WI38 (cell line): ENCODE data around the gene MRPL23.

Source experiments
- H3K4me3 ChIP-seq: 2 replicates; pipeline ENCODE4 v1.5.1; 2011; ENCODE audit warnings: low read depth, mild to moderate bottlenecking, control low read depth, low read length
- TF ChIP-seq, protein P1 (sequence below): IDR thresholded peaks from 2 replicates; pipeline ENCODE4 v1.5.1; 2012; ENCODE audit warnings: low read depth, mild to moderate bottlenecking, control low read depth, low read length

Gene MRPL23

DNA sequence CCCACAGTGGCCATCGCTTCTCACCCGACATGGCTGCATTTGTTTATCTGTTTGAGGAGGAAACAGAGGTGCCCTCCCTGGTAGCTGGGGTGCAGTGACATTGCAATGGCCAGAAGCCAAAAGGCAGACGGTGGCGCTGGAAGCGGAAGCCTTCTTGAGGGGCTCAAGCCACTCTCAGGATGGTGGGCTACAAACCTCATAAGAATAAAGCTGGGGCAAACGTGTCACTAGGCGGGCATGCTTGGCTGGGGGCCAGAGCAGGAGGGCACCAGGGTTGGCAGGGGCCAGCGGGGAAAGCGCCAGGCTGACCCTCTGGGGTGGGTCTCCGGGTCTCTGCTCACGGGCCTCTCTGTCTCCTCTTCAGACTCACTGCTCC is 15.0 kb upstream of the MRPL23 start:
- no peak overlapping the region for H3K4me3 ChIP-seq
- TF ChIP-seq, protein P1, sequence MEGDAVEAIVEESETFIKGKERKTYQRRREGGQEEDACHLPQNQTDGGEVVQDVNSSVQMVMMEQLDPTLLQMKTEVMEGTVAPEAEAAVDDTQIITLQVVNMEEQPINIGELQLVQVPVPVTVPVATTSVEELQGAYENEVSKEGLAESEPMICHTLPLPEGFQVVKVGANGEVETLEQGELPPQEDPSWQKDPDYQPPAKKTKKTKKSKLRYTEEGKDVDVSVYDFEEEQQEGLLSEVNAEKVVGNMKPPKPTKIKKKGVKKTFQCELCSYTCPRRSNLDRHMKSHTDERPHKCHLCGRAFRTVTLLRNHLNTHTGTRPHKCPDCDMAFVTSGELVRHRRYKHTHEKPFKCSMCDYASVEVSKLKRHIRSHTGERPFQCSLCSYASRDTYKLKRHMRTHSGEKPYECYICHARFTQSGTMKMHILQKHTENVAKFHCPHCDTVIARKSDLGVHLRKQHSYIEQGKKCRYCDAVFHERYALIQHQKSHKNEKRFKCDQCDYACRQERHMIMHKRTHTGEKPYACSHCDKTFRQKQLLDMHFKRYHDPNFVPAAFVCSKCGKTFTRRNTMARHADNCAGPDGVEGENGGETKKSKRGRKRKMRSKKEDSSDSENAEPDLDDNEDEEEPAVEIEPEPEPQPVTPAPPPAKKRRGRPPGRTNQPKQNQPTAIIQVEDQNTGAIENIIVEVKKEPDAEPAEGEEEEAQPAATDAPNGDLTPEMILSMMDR = no peak

DNA sequence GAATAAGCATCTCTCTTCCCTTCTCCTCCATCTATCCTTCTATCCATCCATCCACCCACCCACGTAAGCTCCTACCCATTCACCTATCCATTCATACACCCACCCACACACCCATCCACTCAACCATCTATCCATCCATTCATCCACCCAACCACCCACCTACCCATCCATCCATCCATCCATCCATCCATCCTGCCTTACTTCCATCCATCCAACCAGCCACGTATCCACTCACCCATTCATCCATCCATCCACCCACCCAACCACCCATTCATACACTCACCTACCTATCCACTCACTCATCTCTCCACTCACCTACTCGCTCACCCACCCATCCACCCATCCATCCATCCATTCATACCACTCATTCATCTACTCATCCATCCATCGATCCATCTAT is 14.5 kb upstream of the MRPL23 start:
- H3K4me3 ChIP-seq = no peak overlapping the region
- TF ChIP-seq, protein P1 = no peak

DNA sequence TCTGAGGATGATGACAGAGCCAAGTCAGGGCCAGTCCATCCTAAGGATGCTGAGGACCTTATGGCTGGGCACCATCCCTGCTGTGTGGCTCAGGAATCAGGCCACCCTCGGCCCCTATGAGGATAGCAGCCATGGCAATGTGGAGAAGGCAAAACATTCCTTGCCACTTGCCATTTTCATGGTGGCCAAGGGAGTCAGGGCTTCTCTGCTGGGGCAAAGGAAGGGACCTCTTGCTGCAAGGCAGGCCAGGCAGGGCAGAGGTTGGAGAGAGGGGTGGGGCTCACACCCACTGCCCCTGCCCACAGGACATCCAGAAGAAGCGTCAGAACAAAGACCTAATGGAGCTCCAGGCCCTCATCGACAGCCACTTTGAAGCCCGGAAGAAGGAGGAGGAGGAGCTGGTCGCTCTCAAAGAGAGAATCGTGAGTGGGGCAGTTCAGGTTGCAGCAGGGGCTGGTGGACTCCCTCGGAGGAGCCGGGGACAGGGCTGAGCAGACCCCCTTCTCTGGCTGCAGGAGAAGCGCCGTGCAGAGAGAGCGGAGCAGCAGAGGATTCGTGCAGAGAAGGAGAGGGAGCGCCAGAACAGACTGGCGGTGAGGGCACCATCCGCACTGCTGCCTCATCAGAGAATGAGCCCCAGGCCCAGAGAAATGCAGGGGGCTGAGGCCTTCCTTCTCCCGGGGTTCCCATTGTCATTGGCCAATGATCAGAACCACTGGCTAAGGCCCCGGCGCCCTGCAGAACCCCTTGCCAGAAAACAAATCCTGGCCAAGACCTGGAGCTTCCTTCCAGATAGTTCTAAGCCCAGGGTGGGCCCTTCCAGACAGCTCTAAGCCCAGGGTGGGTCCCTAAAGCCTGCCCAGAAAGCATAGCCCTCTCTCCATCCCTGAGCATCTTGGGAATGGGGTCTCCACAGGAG is 13.5 kb upstream of the MRPL23 start:
- TF ChIP-seq, protein P1 = no peak
- H3K4me3 ChIP-seq = no peak overlapping the region

DNA sequence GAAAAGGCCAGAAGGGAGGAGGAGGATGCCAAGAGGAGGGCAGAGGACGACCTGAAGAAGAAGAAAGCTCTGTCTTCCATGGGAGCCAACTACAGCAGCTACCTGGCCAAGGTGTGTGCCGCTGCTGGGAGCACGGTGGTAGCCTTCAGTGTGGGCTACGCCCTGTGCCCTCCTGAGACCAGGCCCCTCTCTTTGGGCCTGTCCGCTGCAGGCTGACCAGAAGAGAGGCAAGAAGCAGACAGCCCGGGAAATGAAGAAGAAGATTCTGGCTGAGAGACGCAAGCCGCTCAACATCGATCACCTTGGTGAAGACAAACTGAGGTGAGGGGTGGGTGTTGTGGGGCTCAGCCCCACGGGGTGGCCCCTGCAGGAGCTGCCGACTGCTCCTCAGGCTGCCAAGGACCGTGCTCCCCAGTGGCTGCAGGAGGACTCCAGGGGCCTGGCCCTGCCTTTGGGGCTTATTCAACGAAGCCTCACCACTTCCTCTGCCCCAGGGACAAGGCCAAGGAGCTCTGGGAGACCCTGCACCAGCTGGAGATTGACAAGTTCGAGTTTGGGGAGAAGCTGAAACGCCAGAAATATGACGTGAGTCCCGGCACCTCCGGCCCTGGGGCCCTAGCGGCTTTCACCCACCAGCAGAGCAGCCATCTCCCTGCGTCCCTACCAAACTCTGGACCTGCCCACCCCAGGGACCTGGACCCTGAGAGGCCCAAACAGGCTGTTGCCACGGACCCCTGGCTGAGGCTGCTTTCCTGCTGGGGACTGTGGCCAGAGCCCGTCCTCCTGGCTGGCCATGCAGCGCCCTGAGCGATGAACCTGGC is 12.6 kb upstream of the MRPL23 start:
- no peak overlapping the region for H3K4me3 ChIP-seq
- TF ChIP-seq, protein P1 = no peak

DNA sequence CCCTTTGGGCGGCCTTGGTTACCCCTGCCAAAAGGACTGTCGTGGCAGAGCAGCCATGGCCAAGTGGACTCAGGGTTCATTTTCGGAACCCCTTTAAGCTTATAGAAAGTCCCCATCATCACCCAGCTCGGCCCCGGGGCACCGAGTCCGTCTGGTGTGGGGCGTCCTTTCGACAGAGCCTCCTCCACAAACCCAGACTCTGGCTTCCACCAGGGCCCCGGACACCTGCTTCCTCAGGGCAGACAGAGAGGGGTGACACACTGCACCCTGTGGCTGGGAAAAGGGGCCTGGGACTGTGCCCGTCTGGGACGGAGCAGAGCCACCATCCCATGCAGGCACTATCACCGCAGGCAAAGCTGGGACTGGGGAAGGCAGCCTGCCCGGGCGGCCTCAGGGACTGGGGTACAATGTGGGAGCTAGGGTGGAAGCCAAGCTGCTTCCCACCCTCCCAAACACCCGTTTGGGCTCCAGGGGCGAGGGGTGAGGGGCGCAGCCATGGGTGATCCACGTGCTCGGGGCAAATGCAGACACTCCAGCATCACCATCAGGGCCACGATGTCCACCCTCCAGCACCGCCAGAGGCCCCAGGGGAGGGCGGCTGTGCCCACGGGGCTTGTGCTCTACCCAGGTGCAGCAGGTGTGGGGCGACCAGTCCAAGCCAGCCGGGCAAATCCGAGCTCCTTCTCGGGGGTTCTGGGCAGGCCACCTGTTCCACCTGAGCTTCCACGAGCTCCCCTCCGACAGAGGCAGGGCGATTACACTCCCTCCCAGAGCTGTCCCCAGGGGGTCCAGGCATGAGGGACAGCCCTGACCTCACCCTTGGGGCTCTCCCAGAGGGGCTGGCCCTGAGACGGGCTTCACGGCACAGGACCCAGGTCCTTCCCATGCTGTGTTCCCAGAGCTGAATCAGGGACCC is 11.7 kb upstream of the MRPL23 start:
- TF ChIP-seq, protein P1 = no peak
- H3K4me3 ChIP-seq = no peak overlapping the region

DNA sequence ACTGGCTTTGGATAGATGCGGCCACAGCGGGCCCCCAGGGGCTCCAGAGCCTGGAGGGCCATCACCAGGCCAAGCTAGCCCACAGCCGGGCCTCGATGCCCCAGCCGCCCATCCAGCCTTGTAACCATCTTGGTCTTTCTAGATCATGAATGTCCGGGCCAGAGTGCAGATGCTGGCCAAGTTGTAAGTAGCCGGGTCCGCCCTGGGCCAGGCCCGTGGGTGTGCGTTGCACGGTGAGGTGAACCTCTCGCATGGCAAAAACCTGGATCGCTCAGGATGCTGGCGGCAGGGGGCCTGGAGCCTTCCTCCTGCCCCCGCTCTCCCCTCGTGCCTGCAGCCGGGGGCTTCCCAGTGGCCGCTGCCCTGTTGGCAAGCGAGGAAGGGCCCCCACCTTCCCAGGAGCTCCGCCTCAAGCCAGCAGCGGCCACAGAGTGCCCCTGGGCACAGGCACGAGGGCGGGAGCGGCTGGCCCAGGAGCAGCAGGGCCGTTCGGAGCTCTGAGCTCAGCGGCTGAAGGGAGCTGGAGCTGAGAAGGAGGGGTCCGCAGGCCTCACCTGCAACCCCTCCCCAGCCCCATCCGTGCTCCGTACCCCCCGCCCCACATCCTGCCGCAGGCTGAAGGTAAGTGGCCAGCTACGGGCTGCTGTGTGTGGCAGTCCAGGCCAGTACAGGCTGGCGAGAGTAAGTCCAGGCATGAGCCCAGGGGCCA is 10.9 kb upstream of the MRPL23 start:
- H3K4me3 ChIP-seq = no peak overlapping the region
- TF ChIP-seq, protein P1 = no peak
